GM19467 (cell line): ENCODE results near the gene TMEM205.
"Not testable (repeated sequence)": the region's sequence is repeated elsewhere in the genome, so short reads cannot be mapped to it uniquely, and the experiment has no call there.

Source experiments
- ATAC-seq: cut with Tn5 transposase; IDR thresholded peaks from one replicate; pipeline ENCODE4 v1.9.1; 2021; ENCODE audit warnings: mild to moderate bottlenecking, moderate library complexity; ENCODE audit not compliant: unreplicated experiment

The TMEM205 gene

GRCh38 chr19:11346104-11346940 is at the start of gene TMEM205, which contains the start of gene CCDC159:
Gene TMEM205, minus strand, starts transcription at chr19:11346268. Its CDS starts 649 bp downstream, at chr19:11345619.
Gene CCDC159, plus strand, starts transcription at chr19:11346519. Its CDS starts 88 bp downstream, at chr19:11346607.
- peak; percentile 87 for ATAC-seq

GRCh38 chr19:11390933-11391680 is 45.0 kb upstream of the TMEM205 start:
- ATAC-seq, result no peak

- no peak for ATAC-seq
Measured at GRCh38 chr19:11390359-11390758, 44.3 kb upstream of the TMEM205 start.

- no peak for ATAC-seq
Measured at GRCh38 chr19:11387162-11388034, 41.3 kb upstream of the TMEM205 start.

GRCh38 chr19:11384778-11385129 is 38.7 kb upstream of the TMEM205 start:
- ATAC-seq, result no peak

GRCh38 chr19:11383706-11384048 is 37.6 kb upstream of the TMEM205 start:
- no peak for ATAC-seq

GRCh38 chr19:11382898-11383705 is 37.0 kb upstream of the TMEM205 start:
- ATAC-seq, result no peak

- ATAC-seq, result peak; percentile 74
Measured at GRCh38 chr19:11380653-11381537, 34.8 kb upstream of the TMEM205 start.

- no peak for ATAC-seq
Measured at GRCh38 chr19:11379857-11380350, 33.8 kb upstream of the TMEM205 start.

- ATAC-seq, result not testable (repeated sequence)
Measured at GRCh38 chr19:11379269-11379845, 33.3 kb upstream of the TMEM205 start.

GRCh38 chr19:11378319-11379189 is 32.5 kb upstream of the TMEM205 start:
- no peak for ATAC-seq

GRCh38 chr19:11377756-11378155 is 31.7 kb upstream of the TMEM205 start:
- no peak for ATAC-seq

- no peak for ATAC-seq
Measured at GRCh38 chr19:11377237-11377636, 31.2 kb upstream of the TMEM205 start.

GRCh38 chr19:11375143-11375948 is 29.3 kb upstream of the TMEM205 start:
- ATAC-seq, result peak; percentile 29

GRCh38 chr19:11374433-11375142 is 28.5 kb upstream of the TMEM205 start, which contains the start of gene SWSAP1:
Gene SWSAP1, plus strand, starts transcription at chr19:11374666. Its CDS starts 15 bp downstream, at chr19:11374681.
- ATAC-seq, result peak; percentile 86

- ATAC-seq, result no peak
Measured at GRCh38 chr19:11373885-11374432, 27.9 kb upstream of the TMEM205 start.
